Lung (tissue), 12 donors: ENCODE results near the gene AGBL4. TPM values are rescaled to one million over a fixed set of nuclear protein-coding genes. Genes with fewer than 3 reads are reported as not detected.

Experiments used
- ATAC-seq: fragments of 200-7000 bp; cut with Tn5 transposase; one replicate; pipeline ENCODE4 v1.9.1; 2020; ENCODE audit warnings: moderate number of reproducible peaks; ENCODE audit not compliant: insufficient read depth, low FRiP score
- DNase-seq, 3 donors: peaks; one replicate each; pipeline ENCODE4 v3.0.0-alpha.2; 2013 to 2017
- H3K27ac ChIP-seq, 2 donors: one replicate each; pipeline ENCODE4 v1.5.1; 2013; ENCODE audit warnings: mild to moderate bottlenecking in 2 of 2, moderate library complexity in 2 of 2, control low read depth in 1 of 2, inconsistent platforms in 1 of 2, low read depth in 1 of 2, low read length in 1 of 2
- H3K27me3 ChIP-seq, 3 donors: one replicate each; pipeline ENCODE4 v1.5.1; 2013; ENCODE audit warnings: low read length in 2 of 3; ENCODE audit not compliant: control insufficient read depth in 3 of 3, insufficient read depth in 3 of 3
- H3K36me3 ChIP-seq, 4 donors: one replicate each; pipeline ENCODE4 v1.5.1; 2013; ENCODE audit warnings: low read length in 4 of 4, mild to moderate bottlenecking in 1 of 4, moderate library complexity in 1 of 4; ENCODE audit not compliant: control insufficient read depth in 4 of 4, insufficient read depth in 4 of 4
- H3K4me1 ChIP-seq, 5 donors: one replicate each; pipeline ENCODE4 v1.5.1; 2013; ENCODE audit warnings: low read length in 5 of 5, mild to moderate bottlenecking in 2 of 5, moderate library complexity in 1 of 5; ENCODE audit not compliant: control insufficient read depth in 5 of 5, insufficient read depth in 5 of 5
- H3K4me3 ChIP-seq: one replicate; pipeline ENCODE4 v1.5.1; 2013; ENCODE audit warnings: mild to moderate bottlenecking, control low read depth, moderate library complexity
- H3K9ac ChIP-seq, 2 donors: one replicate each; pipeline ENCODE4 v1.5.1; 2013; ENCODE audit warnings: low read length in 2 of 2, control low read depth in 1 of 2; ENCODE audit not compliant: insufficient read depth in 1 of 2
- H3K9me3 ChIP-seq, 4 donors: one replicate each; pipeline ENCODE4 v1.5.1; 2013; ENCODE audit warnings: low read length in 3 of 4, mild to moderate bottlenecking in 1 of 4, moderate library complexity in 1 of 4; ENCODE audit not compliant: control insufficient read depth in 4 of 4, insufficient read depth in 3 of 4
- CTCF ChIP-seq: IDR thresholded peaks from 2 replicates; pipeline ENCODE4 v1.5.1; 2012; ENCODE audit warnings: mild to moderate bottlenecking; ENCODE audit errors: control extremely low read depth, extremely low read depth
- WGBS, 2 donors: extraction: QIAGEN DNeasy Blood & Tissue Kit; methylation state at CpG; one replicate each; pipeline ENCODE4 v1.1.7; 2013; 5-methylcytosine and 5-hydroxymethylcytosine counted together
- polyA plus RNA-seq, 2 donors: library from polyadenylated mRNA; stranded (reverse); fragments of 200-250 nt; gene quantifications; one replicate each; pipeline ENCODE4 v1.2.1, GENCODE V29; 2013
- total RNA-seq, 2 donors: library from RNA; depleted of rRNA in 1 of 2; stranded (reverse); fragments of >200 nt in 1 of 2; gene quantifications; one replicate each; pipeline ENCODE4 v1.2.1, GENCODE V29; 2014 to 2021
- donor health status: control.
- donor health status: control.
- donor health status: Bipolar disorder and iron deficiency.
- donor health status: healthy.
- donor health status: DM: yes; HTN: yes; CAD: no.

The AGBL4 gene
- total and polyA plus RNA-seq, 4 donors: 0.24 to 7.5 (median 2.6) TPM

- no peak overlapping the region for H3K9ac ChIP-seq
- 44 to 81% methylated on average over 1 of the region's 1 CpG for WGBS, 2 donors
- H3K27me3 ChIP-seq: no peaks in the 10 kb centered on the region
- H3K27ac ChIP-seq: no peak overlapping the region
- ATAC-seq (no peak), DNase-seq (no peak)
- no peak for TF ChIP-seq CTCF
- no peaks in the 10 kb centered on the region for H3K36me3 ChIP-seq
- no peaks in the 10 kb centered on the region for H3K4me1 ChIP-seq
- H3K9me3 ChIP-seq: no peaks in the 10 kb centered on the region
- no peak overlapping the region for H3K4me3 ChIP-seq
Observed at GRCh38 chr1:48671578-48671977, 1352.2 kb downstream of the AGBL4 start.

DNA sequence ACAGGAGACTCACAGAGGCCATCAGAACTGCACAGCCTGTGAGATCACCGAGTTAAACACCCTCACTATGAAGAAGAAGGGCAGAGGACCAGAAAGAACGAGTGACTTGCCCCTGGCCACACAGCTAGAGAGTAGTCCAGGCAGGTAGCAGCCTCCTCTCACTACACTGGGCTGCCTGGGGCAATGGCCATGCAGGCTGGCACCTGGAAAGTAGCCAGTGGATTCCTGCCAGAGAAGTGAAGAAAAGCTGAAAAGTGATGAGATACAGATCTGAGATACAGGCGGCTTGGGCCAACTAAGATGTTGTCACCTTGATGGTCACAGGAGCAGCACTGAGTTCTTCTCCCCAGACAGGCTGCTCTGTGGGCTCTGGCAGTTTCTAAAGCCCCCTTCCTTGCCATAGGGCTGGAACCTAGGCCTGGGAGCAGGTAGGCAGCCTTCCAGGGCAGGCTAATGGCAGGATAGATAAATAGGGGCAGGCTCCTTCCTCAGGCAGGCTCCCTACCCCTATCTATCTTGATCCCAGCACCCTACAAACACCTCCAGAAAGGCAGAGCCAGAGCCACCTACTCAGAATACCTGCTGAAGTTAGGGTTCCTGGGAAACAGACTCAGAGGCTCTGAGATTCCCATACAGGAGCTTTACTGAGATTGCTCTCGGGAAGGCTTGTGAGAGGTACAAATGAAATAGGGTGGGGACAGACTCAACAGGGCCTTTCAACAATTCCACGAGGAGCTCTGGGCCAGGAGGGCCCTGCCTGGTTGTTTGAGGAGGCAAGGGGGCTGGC is 1353.3 kb downstream of the AGBL4 start:
- no peak for DNase-seq
- no peak overlapping the region for H3K4me3 ChIP-seq
- H3K27me3 ChIP-seq: no peaks in the 10 kb centered on the region
- no peak for TF ChIP-seq CTCF
- H3K36me3 ChIP-seq: no peaks in the 10 kb centered on the region
- no peaks in the 10 kb centered on the region for H3K4me1 ChIP-seq
- no peaks in the 10 kb centered on the region for H3K9me3 ChIP-seq
- no peak overlapping the region for H3K9ac ChIP-seq
- no peak for ATAC-seq
- no peak overlapping the region for H3K27ac ChIP-seq
- WGBS, 2 donors: 67 to 83% methylated on average over 5 of the region's 5 CpGs

GRCh38 chr1:48668339-48668738 is 1355.4 kb downstream of the AGBL4 start:
- 86 to 89% methylated on average over 2 of the region's 2 CpGs for WGBS, 2 donors
- Histone ChIP-seq H3K27me3 (no peaks in the 10 kb centered on the region), H3K36me3 (no peaks in the 10 kb centered on the region), H3K9ac (no peak overlapping the region), H3K4me3 (no peak overlapping the region), H3K27ac (no peak overlapping the region), H3K4me1 (no peaks in the 10 kb centered on the region), H3K9me3 (no peaks in the 10 kb centered on the region)
- DNase-seq: no peak
- ATAC-seq: no peak
- TF ChIP-seq CTCF: no peak

- DNase-seq: no peak
- Histone ChIP-seq H3K36me3 (no peaks in the 10 kb centered on the region), H3K4me1 (no peaks in the 10 kb centered on the region), H3K27me3 (no peaks in the 10 kb centered on the region), H3K27ac (no peak overlapping the region), H3K4me3 (no peak overlapping the region), H3K9me3 (no peaks in the 10 kb centered on the region), H3K9ac (no peak overlapping the region)
- ATAC-seq: no peak
- no peak for TF ChIP-seq CTCF
- 89 to 93% methylated on average over 1 of the region's 1 CpG for WGBS, 2 donors
Observed at GRCh38 chr1:48667782-48668181, 1356.0 kb downstream of the AGBL4 start.
